ENCODE results near the gene RAB40B. TPM values are rescaled to one million over a fixed set of nuclear protein-coding genes. Genes with fewer than 3 reads are reported as not detected.

Gene RAB40B
- total and polyA plus RNA-seq, 2 donors (not counting 1 experiment from before 2014, with no cell fraction given) = 4.7 to 8.0 TPM

DNA sequence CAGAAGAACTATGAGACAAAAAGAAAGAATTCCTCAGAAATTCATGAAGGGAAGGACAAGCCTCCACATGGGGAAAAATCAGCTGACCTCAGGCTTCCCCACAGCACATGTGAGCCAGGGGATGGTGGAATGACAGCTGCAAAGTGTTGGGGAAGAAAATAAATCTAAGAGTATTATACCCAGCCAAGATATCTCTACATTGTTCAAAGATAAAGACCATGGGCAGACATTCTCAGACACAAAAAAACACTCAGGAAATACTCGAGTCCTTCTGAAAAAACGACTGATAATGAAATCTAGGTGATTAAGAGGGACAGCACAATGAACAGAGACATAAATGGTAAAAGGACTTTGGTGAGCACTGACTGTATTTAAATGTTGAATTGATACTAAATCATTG, 3.9 kb downstream of the RAB40B start:
- DNase-seq (no peak), ATAC-seq (ENCODE audit: low read depth) (no peak)
- Histone ChIP-seq H2AFZ (ENCODE audit: insufficient read depth, low read depth, low read length, poor library complexity, severe bottlenecking) (no peak overlapping the region), H3K4me2 (replicated peaks; ENCODE audit: low read depth, low read length, poor library complexity, severe bottlenecking) (no peak overlapping the region), H3K79me2 (ENCODE audit: control insufficient read depth, insufficient read depth, low read length) (peaks cover 3% of the 10 kb centered on the region), H3K4me3 (ENCODE audit: control extremely low read depth in 1 of 5, extremely low read depth in 1 of 5, insufficient read depth in 1 of 5, low read depth in 2 of 5, low read length in 4 of 5) (no peak overlapping the region), H3K27ac (ENCODE audit: low read length in 2 of 2) (no peak overlapping the region), H3K36me3 (replicated peaks in 1 of 2; ENCODE audit: control extremely low read depth in 1 of 2, control insufficient read depth in 1 of 2, extremely low read depth in 1 of 2, insufficient read depth in 2 of 2, low read length in 1 of 2) (no peaks in the 10 kb centered on the region), H3K9me3 (ENCODE audit: control extremely low read depth in 1 of 3, control insufficient read depth in 2 of 3, insufficient read depth in 1 of 3, low read length in 2 of 3) (peaks cover 0 to 28% (median 7%) of the 10 kb centered on the region in 3 donors), H4K20me1 (ENCODE audit: control insufficient read depth, insufficient read depth, low read length, poor library complexity, severe bottlenecking) (peaks cover 5% of the 10 kb centered on the region), H3K27me3 (replicated peaks in 1 of 4; ENCODE audit: control extremely low read depth in 1 of 4, control insufficient read depth in 3 of 4, insufficient read depth in 4 of 4, low read length in 3 of 4) (peaks cover 0 to 11% (median 3%) of the 10 kb centered on the region in 4 experiments), H3K4me1 (ENCODE audit: control insufficient read depth in 2 of 2, insufficient read depth in 2 of 2, low read length in 2 of 2) (peaks cover 8 to 15% of the 10 kb centered on the region in 2 donors), H3K9ac (ENCODE audit: low read length) (no peak overlapping the region)
- no peak for TF ChIP-seq EZH2 (IDR thresholded peaks at IDR 0.05; ENCODE audit: borderline replicate concordance, insufficient read depth, low read depth, low read length, poor library complexity, severe bottlenecking)
- TF ChIP-seq, protein P1, sequence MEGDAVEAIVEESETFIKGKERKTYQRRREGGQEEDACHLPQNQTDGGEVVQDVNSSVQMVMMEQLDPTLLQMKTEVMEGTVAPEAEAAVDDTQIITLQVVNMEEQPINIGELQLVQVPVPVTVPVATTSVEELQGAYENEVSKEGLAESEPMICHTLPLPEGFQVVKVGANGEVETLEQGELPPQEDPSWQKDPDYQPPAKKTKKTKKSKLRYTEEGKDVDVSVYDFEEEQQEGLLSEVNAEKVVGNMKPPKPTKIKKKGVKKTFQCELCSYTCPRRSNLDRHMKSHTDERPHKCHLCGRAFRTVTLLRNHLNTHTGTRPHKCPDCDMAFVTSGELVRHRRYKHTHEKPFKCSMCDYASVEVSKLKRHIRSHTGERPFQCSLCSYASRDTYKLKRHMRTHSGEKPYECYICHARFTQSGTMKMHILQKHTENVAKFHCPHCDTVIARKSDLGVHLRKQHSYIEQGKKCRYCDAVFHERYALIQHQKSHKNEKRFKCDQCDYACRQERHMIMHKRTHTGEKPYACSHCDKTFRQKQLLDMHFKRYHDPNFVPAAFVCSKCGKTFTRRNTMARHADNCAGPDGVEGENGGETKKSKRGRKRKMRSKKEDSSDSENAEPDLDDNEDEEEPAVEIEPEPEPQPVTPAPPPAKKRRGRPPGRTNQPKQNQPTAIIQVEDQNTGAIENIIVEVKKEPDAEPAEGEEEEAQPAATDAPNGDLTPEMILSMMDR (IDR thresholded peaks at IDR 0.05) = no peak
- no peak overlapping the region for H3K27ac Mint-ChIP-seq
- intact Hi-C loops (cut with micrococcal nuclease) = no loop called here
- peaks cover 4% of the 10 kb centered on the region for H3K27me3 Mint-ChIP-seq
- H3K4me3 Mint-ChIP-seq = no peak overlapping the region
- H3K4me1 Mint-ChIP-seq = peaks cover 10% of the 10 kb centered on the region
- ChIA-PET POLR2A (interaction anchor here (0.6 kb wide), 1 partner anchor 163 kb away, joined by 4 read pairs; no protein-coding TSS in a partner anchor), CTCF (no interaction called here)
- no CpG with 5 or more reads among the region's 2 CpGs for WGBS (ENCODE audit: insufficient coverage)
- peaks cover 6% of the 10 kb centered on the region for H3K9me3 Mint-ChIP-seq (ENCODE audit: insufficient read depth)

DNA sequence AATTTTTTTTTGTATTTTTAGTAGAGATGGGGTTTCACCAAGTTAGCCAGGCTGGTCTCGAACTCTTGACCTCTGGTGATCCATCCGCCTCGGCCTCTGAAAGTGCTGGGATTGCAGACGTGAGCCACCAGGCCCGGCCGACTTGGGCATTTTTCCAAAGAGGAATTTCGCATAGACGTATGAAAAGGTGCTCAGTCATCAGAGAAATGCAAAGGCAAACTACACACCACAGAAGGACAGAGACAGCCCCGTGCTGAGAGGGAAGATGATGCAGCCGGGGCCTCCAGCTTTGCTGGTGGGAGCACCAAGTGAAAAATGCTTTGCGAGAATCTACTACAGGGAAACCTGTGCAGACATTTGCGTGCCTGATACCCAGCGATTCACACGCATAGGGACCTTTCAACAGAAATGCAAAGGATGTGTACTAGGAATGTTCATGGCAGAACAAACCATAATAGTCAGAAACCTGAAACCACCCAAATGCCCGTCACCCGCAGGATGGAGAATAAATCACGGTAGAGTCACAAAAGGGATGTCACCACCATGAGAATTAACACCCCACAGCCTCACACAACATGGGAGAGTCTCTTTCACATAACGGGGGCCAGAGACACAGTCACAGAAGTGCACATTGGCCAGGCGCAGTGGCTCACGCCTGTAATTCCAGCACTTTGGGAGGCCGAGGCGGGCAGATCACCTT, 5.2 kb downstream of the RAB40B start:
- H3K4me2 ChIP-seq (replicated peaks; ENCODE audit: low read depth, low read length, poor library complexity, severe bottlenecking) = no peak overlapping the region
- peaks cover 0 to 28% (median 7%) of the 10 kb centered on the region in 3 donors for H3K9me3 ChIP-seq (ENCODE audit: control extremely low read depth in 1 of 3, control insufficient read depth in 2 of 3, insufficient read depth in 1 of 3, low read length in 2 of 3)
- TF ChIP-seq EZH2 (IDR thresholded peaks at IDR 0.05; ENCODE audit: borderline replicate concordance, insufficient read depth, low read depth, low read length, poor library complexity, severe bottlenecking) = no peak
- TF ChIP-seq, protein P1 (IDR thresholded peaks at IDR 0.05) = no peak
- H3K27me3 ChIP-seq (replicated peaks in 1 of 4; ENCODE audit: control extremely low read depth in 1 of 4, control insufficient read depth in 3 of 4, insufficient read depth in 4 of 4, low read length in 3 of 4) = peaks cover 0 to 11% (median 3%) of the 10 kb centered on the region in 4 experiments
- peaks cover 4% of the 10 kb centered on the region for H3K27me3 Mint-ChIP-seq
- POLR2A ChIA-PET = no interaction called here
- CTCF ChIA-PET = no interaction called here
- H3K36me3 ChIP-seq (replicated peaks in 1 of 2; ENCODE audit: control extremely low read depth in 1 of 2, control insufficient read depth in 1 of 2, extremely low read depth in 1 of 2, insufficient read depth in 2 of 2, low read length in 1 of 2) = no peaks in the 10 kb centered on the region
- no peak overlapping the region for H3K27ac ChIP-seq (ENCODE audit: low read length in 2 of 2)
- H4K20me1 ChIP-seq (ENCODE audit: control insufficient read depth, insufficient read depth, low read length, poor library complexity, severe bottlenecking) = peaks cover 5% of the 10 kb centered on the region
- H3K79me2 ChIP-seq (ENCODE audit: control insufficient read depth, insufficient read depth, low read length) = peaks cover 3% of the 10 kb centered on the region
- no peak overlapping the region for H3K4me3 Mint-ChIP-seq
- DNase-seq = no peak
- H3K9ac ChIP-seq (ENCODE audit: low read length) = no peak overlapping the region
- intact Hi-C loops (cut with micrococcal nuclease) = no loop called here
- H3K4me1 ChIP-seq (ENCODE audit: control insufficient read depth in 2 of 2, insufficient read depth in 2 of 2, low read length in 2 of 2) = peaks cover 8 to 9% of the 10 kb centered on the region in 2 donors
- ATAC-seq (ENCODE audit: low read depth) = no peak
- no peak overlapping the region for H2AFZ ChIP-seq (ENCODE audit: insufficient read depth, low read depth, low read length, poor library complexity, severe bottlenecking)
- H3K27ac Mint-ChIP-seq = no peak overlapping the region
- peaks cover 6% of the 10 kb centered on the region for H3K9me3 Mint-ChIP-seq (ENCODE audit: insufficient read depth)
- H3K4me1 Mint-ChIP-seq = peaks cover 5% of the 10 kb centered on the region
- WGBS (ENCODE audit: insufficient coverage) = 98% methylated on average over 19 of the region's 22 CpGs
- H3K4me3 ChIP-seq (ENCODE audit: control extremely low read depth in 1 of 5, extremely low read depth in 1 of 5, insufficient read depth in 1 of 5, low read depth in 2 of 5, low read length in 4 of 5) = no peak overlapping the region

Data from B cell (primary cell).